Stimulated activated CD4-positive, alpha-beta T cell treated with anti-CD3 and anti-CD28 coated beads, Interleukin-12 subunit alpha, Interleukin-12 subunit beta, amount 100 ng/mL, for 48 hours (primary cell): ENCODE data around the gene PPM1E.
A peak's percentile ranks its signal among the peaks of the same experiment; 100 is the strongest.
"Not testable (repeated sequence)": the region's sequence is repeated elsewhere in the genome, so short reads cannot be mapped to it uniquely, and the experiment has no call there.

Experiments used
- DNase-seq, 3 donors: peaks; one replicate each; pipeline ENCODE4 v3.0.0-alpha.2; 2020; ENCODE audit warnings: low read depth in 2 of 3, low spot score in 1 of 3

PPM1E gene

GRCh38 chr17:58755577-58756245, at the start of gene PPM1E:
TSS of gene PPM1E (plus strand) at chr17:58755854.
- peak; percentile 9 to 28 (median 20) for DNase-seq

- no peak for DNase-seq
Observed at GRCh38 chr17:58706351-58707140, 49.1 kb upstream of the PPM1E start.

DNA sequence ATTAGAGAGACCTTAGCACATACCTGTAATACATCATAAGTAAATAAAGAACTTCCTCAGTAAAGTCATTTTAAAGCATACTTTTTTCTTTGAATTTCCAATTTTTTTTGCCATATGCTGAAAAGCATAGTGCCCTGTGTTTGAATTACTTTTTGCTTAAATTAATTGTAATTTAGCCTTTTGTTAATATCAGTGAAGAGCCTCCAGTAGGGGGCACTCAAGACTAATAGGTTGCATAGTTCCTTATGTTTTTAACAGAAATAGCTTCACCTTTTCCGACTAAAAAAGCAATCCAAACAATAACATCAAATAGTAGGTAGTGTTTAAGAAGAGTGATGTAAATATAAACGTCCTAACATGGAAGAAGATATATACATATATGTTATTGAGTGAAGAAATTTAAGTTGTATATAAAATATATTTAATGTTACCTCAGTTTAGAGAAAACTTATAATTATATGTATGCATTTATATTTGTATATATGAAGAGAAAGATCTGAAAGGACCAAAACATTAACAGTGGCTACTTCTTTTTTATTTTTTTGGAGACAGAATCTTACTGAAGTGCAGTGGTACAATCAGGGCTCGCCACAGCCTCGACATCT, 44.6 kb upstream of the PPM1E start:
- peak in 2 of 3 donors; percentile 14 to 46 for DNase-seq

- no peak for DNase-seq
Observed at GRCh38 chr17:58722274-58722673, 33.4 kb upstream of the PPM1E start.

GRCh38 chr17:58722696-58723095, 33.0 kb upstream of the PPM1E start:
- no peak for DNase-seq

- no peak for DNase-seq
Observed at GRCh38 chr17:58728798-58729197, 26.9 kb upstream of the PPM1E start.

DNA sequence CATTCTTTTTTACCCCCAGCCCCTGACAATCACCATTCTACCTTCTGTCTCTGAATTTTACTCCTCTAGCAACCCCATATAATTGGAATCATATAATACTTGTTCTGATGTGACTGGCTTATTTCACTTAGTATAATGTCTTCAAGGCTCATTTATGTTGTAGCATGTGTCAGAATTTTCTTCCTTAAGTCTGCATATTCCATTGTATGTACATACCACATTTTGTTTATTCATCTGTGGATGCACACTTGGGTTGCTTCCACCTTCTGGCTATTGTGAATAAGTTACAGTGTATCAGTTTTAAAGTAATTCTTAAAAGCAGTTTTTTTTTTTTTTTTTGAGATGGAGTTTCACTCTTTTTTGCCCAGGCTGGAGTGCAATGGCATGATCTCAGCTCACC, 24.7 kb upstream of the PPM1E start:
- DNase-seq = no peak

GRCh38 chr17:58734040-58734439, 21.6 kb upstream of the PPM1E start:
- DNase-seq = no peak

DNA sequence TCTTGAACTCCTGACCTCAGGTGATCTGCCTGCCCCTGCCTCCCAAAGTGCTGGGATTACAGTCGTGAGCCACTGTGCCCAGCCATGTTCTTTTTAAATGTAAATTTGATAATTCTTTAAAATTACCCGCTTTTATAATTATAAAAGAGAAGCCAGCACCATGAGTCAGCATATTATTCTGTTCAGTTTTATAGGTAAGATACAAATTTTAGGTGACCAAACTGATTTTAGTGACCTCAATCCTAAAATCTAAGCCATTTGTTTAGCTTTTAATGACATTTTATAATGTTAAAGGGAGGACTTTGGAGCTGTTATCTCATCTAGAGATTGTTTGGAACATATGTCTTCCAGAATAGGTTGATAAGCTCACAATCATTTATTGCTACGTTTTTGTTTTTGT, 20.8 kb upstream of the PPM1E start:
- DNase-seq = no peak

DNA sequence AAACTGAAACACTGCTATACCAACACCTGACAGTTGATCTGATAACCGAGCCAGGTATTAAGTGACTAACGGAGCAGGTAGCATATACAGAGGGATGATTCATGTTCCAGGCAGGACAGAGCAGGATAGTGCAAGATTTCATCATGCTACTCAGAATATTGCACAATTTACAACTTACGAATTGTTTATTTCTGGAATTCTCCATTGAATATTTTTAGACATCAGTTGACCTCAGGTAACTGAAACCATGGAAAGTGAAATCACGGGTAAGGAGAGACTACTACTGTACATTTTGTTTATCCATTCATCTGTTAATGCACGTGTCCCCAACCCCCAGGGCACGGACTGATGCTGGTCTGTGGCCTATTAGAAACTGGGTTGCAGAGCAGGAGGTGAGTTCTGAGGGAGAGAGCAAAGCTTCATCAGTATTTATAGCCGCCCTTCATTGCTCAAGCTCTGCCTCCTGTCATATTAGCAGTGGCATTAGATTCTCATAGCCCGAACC, 14.5 kb upstream of the PPM1E start:
- DNase-seq = no peak

DNA sequence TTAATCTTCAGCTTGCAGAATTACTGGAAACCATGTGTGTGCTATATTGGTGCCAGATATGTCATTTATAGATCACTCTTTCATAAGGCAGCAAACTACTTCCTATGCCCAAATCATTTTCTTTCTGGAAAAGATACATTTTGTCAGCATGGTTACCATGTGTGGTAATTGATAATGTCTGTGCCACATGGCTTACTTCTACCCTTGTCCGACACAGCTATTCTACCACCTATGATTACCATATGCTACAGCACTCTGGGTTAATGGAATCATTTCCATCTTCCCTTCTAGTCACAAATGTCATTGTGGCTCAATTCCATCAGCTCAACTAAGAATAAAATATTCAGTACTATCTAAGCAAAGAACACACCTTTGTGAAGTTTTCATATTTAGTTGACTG, 8.0 kb upstream of the PPM1E start:
- DNase-seq = no peak

DNA sequence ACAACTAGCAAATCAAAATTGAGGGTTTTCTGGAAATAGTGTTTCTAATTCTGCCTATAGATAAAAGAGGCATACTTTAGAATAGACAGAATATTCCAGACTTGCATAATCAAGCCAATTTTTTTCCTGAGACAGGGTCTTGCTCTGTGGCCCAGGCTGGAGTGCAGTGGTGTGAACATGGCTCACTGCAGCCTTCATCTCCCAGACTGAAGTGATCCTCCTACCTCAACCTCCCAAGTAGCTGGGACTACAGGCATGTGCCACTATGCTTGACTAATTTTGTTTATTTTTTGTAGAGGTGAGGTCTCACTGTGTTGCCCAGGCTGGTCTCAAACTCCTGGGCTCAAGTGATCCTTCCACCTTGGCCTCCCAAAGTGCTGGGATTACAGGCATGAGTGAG, 6.0 kb upstream of the PPM1E start:
- DNase-seq = not testable (repeated sequence)

DNA sequence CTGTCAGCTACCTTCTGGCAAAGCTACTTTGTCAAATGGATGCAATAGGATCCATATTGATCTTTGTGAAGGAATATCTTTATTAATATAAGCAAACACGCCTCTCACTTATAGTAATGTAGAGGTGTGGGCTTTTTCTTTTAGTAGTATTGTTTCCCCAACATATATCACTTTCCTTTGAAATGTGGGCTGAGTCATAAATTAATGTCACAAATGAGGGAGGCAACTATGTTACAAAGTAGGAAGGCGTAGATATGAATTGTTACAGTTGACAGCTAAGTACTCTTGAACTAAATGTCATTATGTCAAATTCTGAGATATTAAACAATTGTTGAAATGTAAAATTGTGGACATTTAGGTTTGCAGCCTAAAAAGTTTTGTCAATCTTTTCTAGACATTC, 2.6 kb upstream of the PPM1E start:
- DNase-seq = no peak

DNA sequence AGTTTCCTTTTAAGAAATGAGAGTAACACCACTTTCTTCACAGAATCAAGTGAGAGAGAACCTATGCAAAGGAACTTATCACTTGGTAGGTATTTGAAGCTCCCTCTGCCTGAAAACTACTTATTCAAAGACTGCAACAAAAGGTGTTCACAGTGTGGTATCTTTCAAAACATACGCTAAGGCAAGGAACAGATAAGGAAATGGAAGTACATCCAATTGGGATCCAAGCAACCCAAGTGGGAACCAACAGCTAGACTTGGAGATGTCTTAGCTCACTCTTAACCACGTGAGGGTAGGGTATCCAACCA, 431 bp upstream of the PPM1E start:
- DNase-seq = no peak

GRCh38 chr17:58756246-58757161, 850 bp downstream of the PPM1E start:
- no peak for DNase-seq

DNA sequence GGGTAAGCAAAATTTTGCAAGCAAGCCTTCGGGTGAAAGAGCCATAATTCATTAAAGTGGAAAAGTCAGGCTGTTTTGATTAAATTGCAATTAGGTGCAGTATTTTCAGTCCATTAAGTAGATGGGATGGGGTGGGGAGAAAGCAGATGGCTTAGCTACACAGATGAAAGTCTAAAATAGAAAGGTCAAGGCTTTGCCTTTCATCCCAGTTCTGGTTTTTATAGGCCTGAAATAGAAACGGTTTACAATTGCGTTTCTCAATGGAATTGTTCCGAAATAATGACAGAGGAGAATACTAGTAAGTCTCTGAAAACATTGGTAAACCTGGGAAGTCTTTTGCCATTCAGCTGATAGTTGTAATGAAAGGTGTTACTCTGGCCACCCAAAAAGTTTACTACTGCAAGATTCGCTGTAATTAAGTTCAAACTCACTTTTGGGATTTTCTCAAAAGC, 1.5 kb downstream of the PPM1E start:
- no peak for DNase-seq

- DNase-seq = no peak
Observed at GRCh38 chr17:58758890-58759289, 3.2 kb downstream of the PPM1E start.

DNA sequence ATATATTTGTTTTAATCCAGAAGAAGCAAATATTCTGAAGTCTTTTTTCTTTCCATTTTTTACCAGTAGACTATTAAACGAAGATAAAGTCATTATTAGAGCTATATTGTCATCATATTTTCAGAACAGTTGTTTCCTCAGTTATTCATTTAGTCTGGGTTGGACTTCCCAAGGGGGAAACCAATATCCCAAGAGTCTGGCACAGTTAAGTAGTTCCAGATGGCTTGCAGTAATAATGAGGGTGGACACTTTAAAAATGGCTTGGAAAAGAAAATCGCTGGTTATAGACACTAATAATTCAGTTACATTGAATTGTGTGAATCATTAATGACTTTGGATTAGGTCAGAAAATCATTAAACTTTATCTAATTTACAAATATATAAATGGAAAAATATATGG, 3.9 kb downstream of the PPM1E start:
- no peak for DNase-seq

- no peak for DNase-seq
Observed at GRCh38 chr17:58760248-58760647, 4.6 kb downstream of the PPM1E start.

DNA sequence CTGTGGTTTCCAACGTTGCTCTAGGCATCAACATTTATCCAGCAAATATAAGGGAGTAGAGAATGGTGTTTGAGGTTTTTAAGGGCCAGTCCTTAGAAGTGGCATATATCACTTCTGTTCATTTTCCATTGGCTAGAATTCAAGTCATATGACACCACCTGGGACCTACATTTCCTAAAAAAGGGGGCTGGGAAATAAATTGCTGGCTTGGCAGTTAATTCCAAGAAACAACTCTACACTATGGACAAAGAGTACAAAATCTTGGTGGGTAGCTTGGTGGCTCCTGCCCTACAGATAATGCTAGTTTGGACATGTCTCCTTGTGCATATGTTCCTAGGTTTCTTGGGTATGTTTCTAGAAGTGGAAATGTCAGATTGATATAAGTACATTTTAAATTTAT, 7.6 kb downstream of the PPM1E start:
- no peak for DNase-seq

DNA sequence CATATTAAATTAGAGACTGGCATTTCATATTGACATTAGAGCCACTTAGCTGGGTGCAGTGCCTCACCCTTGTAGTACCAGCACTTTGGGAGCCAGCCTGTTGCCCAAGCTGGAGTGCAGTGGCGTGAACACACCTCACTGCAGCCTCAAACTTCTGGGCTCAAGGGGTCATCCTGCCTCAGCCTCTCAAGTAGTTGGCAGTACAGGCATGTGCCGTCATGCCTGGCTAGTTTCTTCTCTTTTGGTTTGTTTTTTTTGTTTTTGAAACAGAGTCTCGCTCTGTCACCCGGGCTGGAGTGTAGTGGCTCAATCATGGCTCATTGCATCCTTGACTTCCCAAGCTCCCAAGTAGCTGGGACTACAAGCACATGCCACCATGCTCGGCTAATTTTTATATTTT, 8.7 kb downstream of the PPM1E start:
- DNase-seq = no peak
